ENCODE data around the gene KCNH2. TPM values are rescaled to one million over a fixed set of nuclear protein-coding genes. Genes with fewer than 3 reads are reported as not detected.

The KCNH2 gene
- total RNA-seq, 2 donors from 2014 or later: 2.2 to 5.6 TPM

GRCh38 chr7:150903606-150904005, 74.5 kb downstream of the KCNH2 start:
- Mint-ChIP-seq H3K36me3 (ENCODE audit: low read depth) (peaks cover 2% of the 10 kb centered on the region), H3K4me3 (no peak overlapping the region), H3K4me1 (peaks cover 14% of the 10 kb centered on the region), H3K27me3 (peaks cover 62% of the 10 kb centered on the region), H3K27ac (no peak overlapping the region)
- ATAC-seq: no peak
- no peak for DNase-seq
- no peaks in the 10 kb centered on the region for H3K9me3 ChIP-seq (ENCODE audit: control insufficient read depth, low read length, poor library complexity, severe bottlenecking)

GRCh38 chr7:150902078-150903033, 75.8 kb downstream of the KCNH2 start:
- H3K4me3 Mint-ChIP-seq: no peak overlapping the region
- H3K4me1 Mint-ChIP-seq: peaks cover 23% of the 10 kb centered on the region
- H3K9me3 ChIP-seq (ENCODE audit: control insufficient read depth, low read length, poor library complexity, severe bottlenecking): no peaks in the 10 kb centered on the region
- peaks cover 2% of the 10 kb centered on the region for H3K36me3 Mint-ChIP-seq (ENCODE audit: low read depth)
- DNase-seq (no peak), ATAC-seq (no peak)
- peaks cover 67% of the 10 kb centered on the region for H3K27me3 Mint-ChIP-seq
- no peak overlapping the region for H3K27ac Mint-ChIP-seq

GRCh38 chr7:150901160-150902035, 76.7 kb downstream of the KCNH2 start:
- no peak for ATAC-seq
- Mint-ChIP-seq H3K27me3 (peaks cover 71% of the 10 kb centered on the region), H3K4me1 (peaks cover 24% of the 10 kb centered on the region), H3K36me3 (ENCODE audit: low read depth) (peaks cover 2% of the 10 kb centered on the region), H3K27ac (no peak overlapping the region), H3K4me3 (no peak overlapping the region)
- H3K9me3 ChIP-seq (ENCODE audit: control insufficient read depth, low read length, poor library complexity, severe bottlenecking): no peaks in the 10 kb centered on the region
- DNase-seq: no peak

- peaks cover 2% of the 10 kb centered on the region for H3K36me3 Mint-ChIP-seq (ENCODE audit: low read depth)
- peaks cover 74% of the 10 kb centered on the region for H3K27me3 Mint-ChIP-seq
- H3K4me1 Mint-ChIP-seq: peaks cover 22% of the 10 kb centered on the region
- no peak overlapping the region for H3K27ac Mint-ChIP-seq
- no peak overlapping the region for H3K4me3 Mint-ChIP-seq
- DNase-seq: no peak
- no peak for ATAC-seq
- no peaks in the 10 kb centered on the region for H3K9me3 ChIP-seq (ENCODE audit: control insufficient read depth, low read length, poor library complexity, severe bottlenecking)
Observed at GRCh38 chr7:150900675-150901074, 77.4 kb downstream of the KCNH2 start.

DNA sequence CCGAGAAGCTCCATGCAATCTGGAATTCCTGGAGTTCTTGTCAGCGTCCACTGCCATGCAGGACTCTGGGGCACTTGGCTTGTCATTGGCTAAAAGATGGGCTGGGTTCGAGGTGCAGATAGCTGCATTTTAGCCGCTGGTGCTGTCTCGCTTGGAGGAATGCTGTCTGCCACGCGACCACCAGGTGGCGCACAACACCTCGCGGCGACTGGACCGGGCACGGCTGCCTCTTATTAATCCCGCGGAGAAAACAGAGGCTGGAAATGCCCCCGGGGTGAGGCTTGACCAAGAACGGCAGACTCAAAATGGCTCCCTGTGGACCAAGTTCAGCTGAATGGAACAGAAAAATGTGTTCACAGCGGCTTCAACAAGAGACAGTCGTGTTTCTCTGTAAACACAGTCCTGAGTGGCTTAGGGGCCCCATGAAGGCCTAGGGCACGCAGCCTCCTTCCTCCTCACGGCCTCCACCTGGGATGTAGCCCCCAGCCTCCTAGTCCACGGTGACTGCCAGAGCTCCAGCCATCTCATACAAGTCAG, 79.6 kb downstream of the KCNH2 start:
- H3K27ac Mint-ChIP-seq: no peak overlapping the region
- ATAC-seq (peak; percentile 86), DNase-seq (peak; percentile 58 to 76 (median 69))
- no peak overlapping the region for H3K4me3 Mint-ChIP-seq
- peaks cover 2% of the 10 kb centered on the region for H3K36me3 Mint-ChIP-seq (ENCODE audit: low read depth)
- peaks cover 22% of the 10 kb centered on the region for H3K4me1 Mint-ChIP-seq
- peaks cover 63% of the 10 kb centered on the region for H3K27me3 Mint-ChIP-seq
- H3K9me3 ChIP-seq (ENCODE audit: control insufficient read depth, low read length, poor library complexity, severe bottlenecking): no peaks in the 10 kb centered on the region

DNA sequence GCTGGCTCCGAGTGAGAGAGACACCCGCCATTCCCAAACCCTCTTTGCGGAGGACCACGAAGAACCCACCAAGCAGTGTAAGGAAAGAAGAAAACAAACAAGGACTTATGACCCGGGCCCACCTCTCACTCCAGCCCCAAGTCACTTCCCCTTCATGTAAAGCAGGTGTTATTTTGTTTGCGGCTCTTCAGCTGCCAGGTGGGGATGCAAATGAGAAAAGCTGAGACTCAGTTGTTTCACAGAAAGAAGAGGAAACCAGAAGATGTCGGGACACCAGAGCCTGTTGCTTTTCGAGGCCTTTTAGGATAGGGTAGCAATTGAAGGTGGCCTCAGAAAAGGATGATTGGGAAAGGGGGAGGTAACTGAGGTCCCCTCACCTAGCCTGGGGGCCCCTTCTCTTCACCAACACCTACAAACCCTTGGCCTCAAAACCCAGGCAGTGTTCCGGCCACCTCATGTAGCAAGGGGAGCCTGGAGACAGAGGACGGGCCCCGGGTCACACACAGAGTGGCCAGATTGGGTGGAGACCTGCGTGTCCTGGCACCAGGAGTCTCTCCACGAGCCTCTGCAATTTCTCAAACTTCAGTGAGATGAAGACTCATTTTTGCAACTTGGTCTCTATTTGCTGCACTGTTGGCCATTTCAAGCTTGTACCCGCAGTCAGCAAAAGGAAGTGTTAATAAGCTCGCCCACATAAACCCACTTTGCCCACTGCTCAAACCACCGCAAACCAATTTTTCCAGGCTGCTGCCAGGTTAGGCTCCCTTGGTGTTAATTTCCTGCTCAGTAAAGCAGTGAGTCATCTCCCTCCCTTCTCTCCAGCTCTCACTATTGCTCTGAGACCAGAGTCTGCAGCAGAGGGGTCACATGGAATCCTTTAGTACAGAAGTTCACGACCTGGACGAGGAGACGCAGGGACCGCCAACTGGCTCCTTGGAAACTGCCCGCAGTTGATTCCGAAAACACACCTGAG, 80.3 kb downstream of the KCNH2 start:
- Mint-ChIP-seq H3K4me3 (no peak overlapping the region), H3K4me1 (peaks cover 22% of the 10 kb centered on the region), H3K36me3 (ENCODE audit: low read depth) (peaks cover 2% of the 10 kb centered on the region), H3K27ac (no peak overlapping the region), H3K27me3 (peaks cover 63% of the 10 kb centered on the region)
- H3K9me3 ChIP-seq (ENCODE audit: control insufficient read depth, low read length, poor library complexity, severe bottlenecking): no peaks in the 10 kb centered on the region
- ATAC-seq (peak; percentile 19), DNase-seq (no peak)

- Mint-ChIP-seq H3K36me3 (ENCODE audit: low read depth) (peaks cover 2% of the 10 kb centered on the region), H3K4me1 (peaks cover 19% of the 10 kb centered on the region), H3K27ac (no peak overlapping the region), H3K4me3 (no peak overlapping the region), H3K27me3 (peaks cover 56% of the 10 kb centered on the region)
- no peaks in the 10 kb centered on the region for H3K9me3 ChIP-seq (ENCODE audit: control insufficient read depth, low read length, poor library complexity, severe bottlenecking)
- ATAC-seq (no peak), DNase-seq (no peak)
Observed at GRCh38 chr7:150896562-150897209, 81.4 kb downstream of the KCNH2 start.

DNA sequence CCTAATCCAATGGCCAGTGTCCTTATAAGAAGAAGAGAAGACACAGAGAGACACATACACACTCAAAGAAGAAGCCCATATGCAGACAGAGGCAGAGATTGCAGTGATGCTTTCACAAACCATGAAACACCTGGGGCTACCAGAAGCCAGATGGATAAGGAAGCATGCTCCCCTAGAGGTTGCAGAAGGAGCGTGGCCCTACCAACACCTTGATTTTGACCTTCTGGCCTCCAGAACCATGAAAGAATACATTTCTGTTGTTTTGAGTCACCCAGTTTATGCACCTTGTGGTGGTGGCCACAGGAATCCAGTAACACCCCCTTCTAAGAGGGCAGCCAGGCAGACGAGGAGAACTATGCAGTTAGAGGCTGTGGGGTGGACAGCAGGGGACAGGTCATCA, 82.3 kb downstream of the KCNH2 start:
- ATAC-seq (no peak), DNase-seq (no peak)
- Mint-ChIP-seq H3K27me3 (peaks cover 48% of the 10 kb centered on the region), H3K4me3 (peak overlapping the region; percentile 3), H3K36me3 (ENCODE audit: low read depth) (peaks cover 2% of the 10 kb centered on the region), H3K4me1 (peaks cover 16% of the 10 kb centered on the region), H3K27ac (no peak overlapping the region)
- no peaks in the 10 kb centered on the region for H3K9me3 ChIP-seq (ENCODE audit: control insufficient read depth, low read length, poor library complexity, severe bottlenecking)

Other genes with a start within 250 kb of the KCNH2 start
- gene GIMAP5, start 240.9 kb downstream of the KCNH2 start, total RNA-seq: 10 to 100 TPM; 44.1 to 65.3 TPM
- not detected for gene TMEM176B, start 178.0 kb downstream of the KCNH2 start, total RNA-seq
- gene TMEM176A, start 177.6 kb downstream of the KCNH2 start, total RNA-seq: under 1 TPM in 1 of 2 donors, not detected in 1; 0.20 TPM
- not detected for gene AOC1, start 125.8 kb downstream of the KCNH2 start, total RNA-seq
- 1 to 10 TPM; 9.4 to 9.6 TPM for gene NOS3, start 12.7 kb upstream of the KCNH2 start, total RNA-seq
- 10 to 100 TPM in 1 of 2 donors, 1 to 10 TPM in 1; 5.3 to 12.2 TPM for gene ATG9B, start 46.2 kb upstream of the KCNH2 start, total RNA-seq
- 10 to 100 TPM; 47.7 to 60.1 TPM for gene ABCB8, start 50.1 kb upstream of the KCNH2 start, total RNA-seq
- 1 to 10 TPM; 6.7 to 9.1 TPM for gene ASIC3, start 70.2 kb upstream of the KCNH2 start, total RNA-seq
- gene CDK5, start 79.6 kb upstream of the KCNH2 start, total RNA-seq: 1 to 10 TPM; 4.7 TPM
- 10 to 100 TPM; 48.9 to 61.3 TPM for gene SLC4A2, start 81.3 kb upstream of the KCNH2 start, total RNA-seq
- 10 to 100 TPM; 67.7 to 82.2 TPM for gene FASTK, start 102.5 kb upstream of the KCNH2 start, total RNA-seq
- gene TMUB1, start 105.2 kb upstream of the KCNH2 start, total RNA-seq: 10 to 100 TPM; 46.6 to 52.4 TPM
- 10 to 100 TPM; 45.6 to 53.0 TPM for gene AGAP3, start 108.2 kb upstream of the KCNH2 start, total RNA-seq
- not detected for gene GBX1, start 189.4 kb upstream of the KCNH2 start, total RNA-seq
- not detected for gene ASB10, start 208.9 kb upstream of the KCNH2 start, total RNA-seq
- 1 to 10 TPM; 1.0 to 4.1 TPM for gene H2BK1, start 232.2 kb upstream of the KCNH2 start, total RNA-seq
- 10 to 100 TPM; 24.2 to 26.7 TPM for gene ABCF2, start 248.9 kb upstream of the KCNH2 start, total RNA-seq